IgD-negative memory B cell (primary cell): ENCODE measurements around the gene UGT1A10. TPM values are rescaled to one million over a fixed set of nuclear protein-coding genes. Genes with fewer than 3 reads are reported as not detected.

Experiments
- H3K27ac Mint-ChIP-seq, 3 donors: one replicate each; pipeline ENCODE4 v1.8.0; 2020 to 2022; ENCODE audit warnings: mild to moderate bottlenecking in 3 of 3, mixed read lengths in 3 of 3, moderate library complexity in 1 of 3
- H3K27me3 Mint-ChIP-seq: one replicate; pipeline ENCODE4 v1.8.0; 2021; ENCODE audit warnings: mixed read lengths
- H3K36me3 Mint-ChIP-seq: one replicate; pipeline ENCODE4 v1.8.0; 2020; ENCODE audit warnings: mild to moderate bottlenecking, mixed read lengths
- H3K4me1 Mint-ChIP-seq, 3 donors: one replicate each; pipeline ENCODE4 v1.8.0; 2020 to 2022; ENCODE audit warnings: mixed read lengths in 3 of 3, mild to moderate bottlenecking in 1 of 3
- H3K4me3 Mint-ChIP-seq, 4 donors: one replicate each; pipeline ENCODE4 v1.8.0; 2020 to 2022; ENCODE audit warnings: mild to moderate bottlenecking in 4 of 4, mixed read lengths in 4 of 4, moderate library complexity in 3 of 4
- H3K9me3 Mint-ChIP-seq, 3 donors: one replicate each; pipeline ENCODE4 v1.8.0; 2020 to 2021; ENCODE audit warnings: mixed read lengths in 3 of 3, mild to moderate bottlenecking in 1 of 3
- polyA plus RNA-seq: library from polyadenylated mRNA; unstranded; fragments of 300-500 nt; fragmentation: Illumina TruSeq; gene quantifications from one replicate; pipeline ENCODE4 v1.2.3, GENCODE V29; 2021

The UGT1A10 gene
- polyA plus RNA-seq, 1 donor from 2014 or later: not detected

DNA sequence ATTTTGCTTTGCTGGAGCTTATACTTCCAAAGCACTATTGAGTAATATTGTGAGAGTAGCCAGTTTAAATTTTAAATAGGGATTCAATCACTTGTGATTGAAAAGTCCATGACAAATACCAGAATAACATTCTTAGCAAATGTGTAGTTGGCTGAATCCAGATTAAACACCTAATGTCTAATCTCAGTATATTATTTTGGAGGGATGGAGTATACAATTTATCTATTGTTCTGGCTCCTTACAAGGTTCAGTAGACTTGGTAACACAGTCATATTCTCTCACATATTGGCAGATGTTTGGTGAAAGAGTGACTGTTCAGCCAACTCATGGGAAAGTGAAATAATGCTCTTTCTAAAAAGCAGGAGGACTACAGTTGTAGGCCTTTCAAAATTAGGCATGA lies 37.6 kb downstream of the UGT1A10 start:
- no peak overlapping the region for H3K27ac Mint-ChIP-seq
- peaks cover 16% of the 10 kb centered on the region for H3K27me3 Mint-ChIP-seq
- H3K4me1 Mint-ChIP-seq: peaks cover 0 to 7% (median 0%) of the 10 kb centered on the region in 3 donors
- H3K4me3 Mint-ChIP-seq: no peak overlapping the region
- H3K9me3 Mint-ChIP-seq: no peaks in the 10 kb centered on the region
- peaks cover 2% of the 10 kb centered on the region for H3K36me3 Mint-ChIP-seq

DNA sequence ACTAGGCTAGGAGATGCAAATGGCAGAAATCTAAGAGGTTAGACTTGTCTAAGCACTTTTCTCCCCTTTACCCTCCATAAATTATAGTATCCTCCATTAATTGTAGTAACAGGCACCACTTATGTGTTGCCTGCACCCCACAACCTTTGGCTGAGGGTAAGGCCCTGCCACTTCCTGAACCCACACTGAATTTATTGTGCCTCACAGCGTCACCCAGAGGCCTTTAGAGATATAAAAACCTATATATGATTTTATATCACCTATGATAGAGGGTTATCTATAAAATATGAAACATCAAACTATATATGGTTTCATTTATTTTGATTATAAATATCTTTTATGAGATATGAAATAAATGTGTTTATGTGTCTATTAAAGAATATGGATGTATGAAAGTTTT lies 38.1 kb downstream of the UGT1A10 start:
- peaks cover 2% of the 10 kb centered on the region for H3K36me3 Mint-ChIP-seq
- H3K9me3 Mint-ChIP-seq: no peaks in the 10 kb centered on the region
- H3K27ac Mint-ChIP-seq: no peak overlapping the region
- H3K4me3 Mint-ChIP-seq: no peak overlapping the region
- H3K4me1 Mint-ChIP-seq: peaks cover 0 to 7% (median 0%) of the 10 kb centered on the region in 3 donors
- peaks cover 18% of the 10 kb centered on the region for H3K27me3 Mint-ChIP-seq

DNA sequence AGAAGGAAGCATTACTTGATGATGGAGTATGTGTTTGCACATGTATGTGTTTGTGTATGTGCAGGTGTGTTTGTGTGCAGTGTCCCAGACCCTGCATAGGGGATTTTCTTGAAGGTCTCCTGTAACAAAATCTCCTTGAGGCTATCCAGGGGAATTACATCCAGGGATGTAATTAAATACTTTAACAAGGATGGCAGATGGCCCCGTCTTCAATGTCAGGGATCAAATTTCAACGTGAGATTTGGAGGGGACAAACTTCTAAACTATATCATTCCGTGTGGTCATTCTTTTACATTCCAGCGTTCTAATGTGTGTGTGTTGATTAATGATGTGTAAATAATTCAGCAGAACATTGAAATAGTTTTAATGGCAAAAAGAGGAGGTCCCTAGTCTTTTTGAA lies 38.7 kb downstream of the UGT1A10 start:
- H3K9me3 Mint-ChIP-seq: peaks cover 0 to 2% (median 0%) of the 10 kb centered on the region in 3 donors
- peaks cover 0 to 7% (median 0%) of the 10 kb centered on the region in 3 donors for H3K4me1 Mint-ChIP-seq

DNA sequence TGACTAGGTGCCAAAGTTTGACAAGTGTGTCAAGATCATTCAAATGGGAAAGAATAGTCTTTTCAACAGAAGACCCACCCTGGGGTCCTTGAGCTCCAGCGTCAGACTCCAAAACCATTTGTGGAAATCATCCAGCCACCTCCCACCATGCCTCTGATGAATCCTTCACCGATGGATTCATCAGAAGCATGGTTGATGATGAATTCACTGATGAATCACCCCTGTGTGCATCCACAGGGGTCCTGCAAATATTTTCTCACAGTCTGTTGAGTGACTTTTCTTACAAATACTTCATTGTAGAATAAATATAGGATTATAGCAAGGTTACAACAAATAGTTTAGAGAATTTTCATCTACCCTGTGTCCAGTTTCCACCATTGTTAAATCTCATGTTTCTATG lies 39.8 kb downstream of the UGT1A10 start:
- Mint-ChIP-seq H3K27ac (no peak overlapping the region), H3K9me3 (peaks cover 0 to 2% (median 0%) of the 10 kb centered on the region in 3 donors), H3K4me1 (peaks cover 0 to 7% (median 0%) of the 10 kb centered on the region in 3 donors), H3K27me3 (peaks cover 14% of the 10 kb centered on the region), H3K36me3 (peaks cover 7% of the 10 kb centered on the region), H3K4me3 (no peak overlapping the region)

More for the DNA sequence above, 38.7 kb downstream of the UGT1A10 start:
- peaks cover 20% of the 10 kb centered on the region for H3K27me3 Mint-ChIP-seq
- no peak overlapping the region for H3K27ac Mint-ChIP-seq
- H3K36me3 Mint-ChIP-seq: peaks cover 6% of the 10 kb centered on the region
- no peak overlapping the region for H3K4me3 Mint-ChIP-seq

DNA sequence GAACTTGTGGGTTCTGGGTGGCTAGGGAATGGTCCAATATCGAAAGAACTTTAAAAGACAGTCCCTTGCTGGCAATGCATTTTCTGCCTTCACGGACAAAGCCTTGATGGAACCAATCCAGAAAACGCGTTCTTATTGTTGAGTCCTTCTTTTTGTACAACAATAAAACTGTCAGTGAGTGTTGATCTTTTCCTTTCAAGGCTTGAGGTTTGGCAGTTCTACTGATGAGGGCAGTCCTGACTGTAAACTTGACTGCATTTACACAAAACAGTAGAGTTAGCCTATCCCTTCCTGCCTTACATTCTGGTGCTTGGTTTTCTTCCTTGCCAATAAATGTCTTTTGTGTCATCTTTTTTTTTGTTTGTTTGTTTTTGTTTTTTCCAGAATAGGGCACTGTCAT lies 42.9 kb downstream of the UGT1A10 start:
- Mint-ChIP-seq H3K27me3 (peaks cover 6% of the 10 kb centered on the region), H3K4me3 (no peak overlapping the region), H3K36me3 (peaks cover 7% of the 10 kb centered on the region), H3K27ac (no peak overlapping the region), H3K9me3 (peaks cover 0 to 2% (median 0%) of the 10 kb centered on the region in 3 donors), H3K4me1 (peaks cover 4 to 14% (median 9%) of the 10 kb centered on the region in 3 donors)

DNA sequence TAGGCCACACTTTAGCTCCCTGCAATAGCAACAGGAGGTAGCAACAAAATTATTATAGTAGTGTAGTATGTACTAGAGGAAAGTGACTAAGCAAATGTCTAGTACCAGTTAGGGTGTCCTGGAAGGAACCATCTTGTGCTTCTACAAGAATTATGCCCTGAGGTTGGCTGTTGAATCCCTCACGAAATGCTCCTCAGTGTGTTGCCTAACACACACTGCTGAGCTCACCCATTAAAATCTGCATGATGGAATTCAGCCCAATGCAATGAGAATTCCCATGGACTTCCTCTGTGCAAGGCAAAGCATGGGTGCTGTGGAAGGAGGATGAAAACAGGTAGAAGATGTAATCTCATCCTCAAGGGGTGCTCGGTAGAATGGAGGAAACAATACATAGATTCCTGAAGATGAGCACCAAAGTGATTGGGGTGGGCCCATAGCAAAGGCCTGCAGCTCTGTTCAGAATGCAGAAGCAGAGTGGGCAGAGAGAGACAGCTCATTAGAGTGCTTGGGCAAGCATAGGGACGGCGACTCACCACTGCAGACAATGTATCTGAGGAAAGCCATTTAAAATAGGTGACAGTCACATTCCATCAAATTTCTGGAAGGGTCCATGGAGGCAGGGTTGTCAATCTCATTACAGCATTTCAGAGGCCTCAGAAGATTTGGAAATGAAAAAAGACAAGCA lies 44.3 kb downstream of the UGT1A10 start:
- peaks cover 0 to 2% (median 0%) of the 10 kb centered on the region in 3 donors for H3K9me3 Mint-ChIP-seq
- no peak overlapping the region for H3K27ac Mint-ChIP-seq
- peaks cover 4 to 14% (median 9%) of the 10 kb centered on the region in 3 donors for H3K4me1 Mint-ChIP-seq
- peaks cover 6% of the 10 kb centered on the region for H3K27me3 Mint-ChIP-seq
- H3K36me3 Mint-ChIP-seq: peaks cover 7% of the 10 kb centered on the region
- no peak overlapping the region for H3K4me3 Mint-ChIP-seq

DNA sequence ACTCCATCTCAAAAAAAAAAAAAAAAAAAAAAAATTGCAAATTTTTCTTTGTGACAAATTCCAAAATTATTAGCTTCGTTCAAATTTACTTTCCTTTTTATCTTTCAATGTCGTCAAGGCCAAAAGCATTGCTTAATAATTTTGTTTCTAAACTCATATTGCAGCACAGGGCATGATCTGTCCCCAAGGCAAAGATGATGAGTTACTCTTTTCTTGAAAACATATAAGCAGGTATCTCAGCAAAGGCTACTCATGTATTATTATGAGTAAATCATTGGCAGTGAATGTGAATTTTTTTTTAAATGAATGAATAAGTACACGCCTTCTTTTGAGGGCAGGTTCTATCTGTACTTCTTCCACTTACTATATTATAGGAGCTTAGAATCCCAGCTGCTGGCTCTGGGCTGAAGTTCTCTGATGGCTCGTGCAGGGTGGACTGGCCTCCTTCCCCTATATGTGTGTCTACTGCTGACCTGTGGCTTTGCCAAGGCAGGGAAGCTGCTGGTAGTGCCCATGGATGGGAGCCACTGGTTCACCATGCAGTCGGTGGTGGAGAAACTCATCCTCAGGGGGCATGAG lies 45.4 kb downstream of the UGT1A10 start, which contains the start of gene UGT1A7:
Gene UGT1A7 (plus strand): TSS at position 381 of the 579 bp plus-strand sequence. CDS start 37 bp downstream, at position 418.
- Mint-ChIP-seq H3K4me1 (peaks cover 4 to 14% (median 9%) of the 10 kb centered on the region in 3 donors), H3K4me3 (no peak within 1 kb of the TSS), H3K27ac (no peak within 1 kb of the TSS), H3K9me3 (peaks cover 0 to 2% (median 0%) of the 10 kb centered on the region in 3 donors), H3K36me3 (peaks cover 5% of the 10 kb centered on the region), H3K27me3 (peaks cover 6% of the 10 kb centered on the region)

DNA sequence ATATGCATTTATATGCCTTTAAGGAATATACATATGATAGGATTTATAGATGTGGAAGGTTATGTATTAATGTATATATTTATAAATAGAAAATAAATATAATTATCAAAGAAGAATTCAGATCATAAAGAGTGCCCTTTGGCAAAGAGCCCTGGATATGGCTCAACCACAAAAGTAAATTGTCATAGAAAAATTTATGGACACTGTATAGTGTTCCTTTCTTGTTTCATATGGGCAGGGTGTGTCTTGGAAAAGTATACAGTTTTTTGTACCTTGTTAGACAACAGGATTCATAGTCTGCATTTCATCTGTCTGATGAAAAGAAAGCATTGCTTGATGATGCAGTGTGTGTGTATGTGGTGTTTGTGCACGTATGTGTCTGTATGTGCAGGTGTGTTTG lies 48.4 kb downstream of the UGT1A10 start:
- Mint-ChIP-seq H3K9me3 (peaks cover 0 to 2% (median 0%) of the 10 kb centered on the region in 3 donors), H3K4me3 (no peak overlapping the region), H3K27ac (no peak overlapping the region), H3K36me3 (peaks cover 4% of the 10 kb centered on the region), H3K27me3 (peaks cover 8% of the 10 kb centered on the region), H3K4me1 (peaks cover 4 to 14% (median 9%) of the 10 kb centered on the region in 3 donors)

DNA sequence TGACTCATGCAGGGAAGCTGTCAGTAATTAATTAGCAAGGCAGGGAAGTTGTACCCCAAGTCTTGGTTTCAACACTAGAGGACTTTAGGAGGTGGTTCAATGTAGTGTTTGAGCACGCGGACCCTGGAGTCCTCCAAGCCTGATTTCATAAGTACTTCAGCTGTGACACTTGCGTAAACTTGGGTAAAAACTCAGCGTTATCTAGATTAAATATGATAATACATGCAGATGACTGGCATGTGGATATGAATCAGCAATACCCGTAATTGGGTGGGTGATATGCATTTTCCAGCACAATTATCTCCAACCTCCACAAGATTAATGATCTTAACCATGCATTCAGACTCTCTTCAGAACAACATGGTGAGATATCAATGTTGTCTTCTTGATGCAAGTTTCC lies 50.7 kb downstream of the UGT1A10 start:
- Mint-ChIP-seq H3K4me1 (peaks cover 4 to 12% (median 9%) of the 10 kb centered on the region in 3 donors), H3K9me3 (no peaks in the 10 kb centered on the region), H3K27ac (no peak overlapping the region), H3K27me3 (peaks cover 7% of the 10 kb centered on the region), H3K4me3 (no peak overlapping the region), H3K36me3 (peaks cover 2% of the 10 kb centered on the region)

DNA sequence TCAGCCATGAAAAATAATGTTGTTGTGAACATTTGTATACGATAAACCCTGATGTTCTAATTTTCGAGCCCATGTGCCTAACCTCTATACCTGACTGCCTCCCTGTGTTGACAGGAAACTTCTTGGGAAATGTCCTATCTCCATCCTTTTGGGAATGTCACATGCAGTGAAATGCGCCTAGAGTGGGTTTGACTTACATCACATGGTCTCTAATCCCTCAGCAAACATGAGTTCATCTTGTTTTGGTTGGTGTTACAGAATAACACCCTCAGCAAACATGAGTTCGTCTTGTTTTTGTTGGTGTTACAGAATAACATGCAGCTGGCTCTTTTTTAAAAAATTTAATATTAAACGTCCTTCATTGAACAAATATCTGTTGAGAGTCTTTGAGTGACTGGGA lies 52.1 kb downstream of the UGT1A10 start:
- Mint-ChIP-seq H3K9me3 (no peaks in the 10 kb centered on the region), H3K4me3 (no peak overlapping the region), H3K27me3 (peaks cover 7% of the 10 kb centered on the region), H3K27ac (no peak overlapping the region), H3K4me1 (no peaks in the 10 kb centered on the region), H3K36me3 (peaks cover 2% of the 10 kb centered on the region)

DNA sequence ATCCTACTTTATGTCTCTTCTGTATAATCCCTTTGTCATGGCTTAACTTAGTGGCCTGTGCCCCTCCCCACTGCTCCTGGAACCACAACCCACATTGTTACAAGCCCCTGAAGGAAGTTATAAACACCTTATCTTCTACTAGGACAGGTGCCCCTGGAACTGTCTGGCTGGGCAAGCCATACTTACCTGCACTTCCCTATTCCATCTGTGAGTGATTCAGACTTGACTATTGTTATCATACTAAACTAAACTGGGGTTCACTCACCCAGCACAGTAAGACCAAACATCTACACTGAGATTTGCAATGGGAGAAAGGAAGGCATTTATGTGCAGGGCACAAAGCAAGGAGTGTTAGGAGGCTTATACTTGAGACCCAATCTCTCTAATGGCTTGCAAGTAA lies 52.8 kb downstream of the UGT1A10 start:
- Mint-ChIP-seq H3K4me3 (no peak overlapping the region), H3K9me3 (no peaks in the 10 kb centered on the region)

DNA sequence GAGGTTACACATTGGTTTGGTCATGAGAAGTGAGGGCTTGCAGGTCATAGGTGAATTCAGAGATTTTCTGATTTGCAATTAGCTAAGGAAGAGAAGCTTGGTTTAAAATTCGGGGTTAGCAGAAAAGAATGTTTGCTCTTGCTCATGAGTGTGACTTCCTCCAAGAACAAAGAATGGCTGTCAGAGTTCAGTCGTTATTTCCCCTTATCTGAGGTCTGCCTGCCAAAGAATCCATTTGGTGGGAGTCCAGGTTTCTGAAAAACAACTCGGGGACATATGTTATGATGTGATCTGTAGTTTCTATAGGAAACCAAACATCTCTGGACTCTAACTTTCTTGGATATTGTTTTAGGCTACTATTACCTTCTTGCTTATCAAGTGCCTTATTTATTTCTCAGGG lies 53.3 kb downstream of the UGT1A10 start:
- peaks cover 2% of the 10 kb centered on the region for H3K36me3 Mint-ChIP-seq
- no peak overlapping the region for H3K4me3 Mint-ChIP-seq
- H3K27ac Mint-ChIP-seq: no peak overlapping the region
- H3K4me1 Mint-ChIP-seq: no peaks in the 10 kb centered on the region
- H3K27me3 Mint-ChIP-seq: peaks cover 7% of the 10 kb centered on the region
- no peaks in the 10 kb centered on the region for H3K9me3 Mint-ChIP-seq

More for the DNA sequence above, 52.8 kb downstream of the UGT1A10 start:
- peaks cover 7% of the 10 kb centered on the region for H3K27me3 Mint-ChIP-seq
- H3K4me1 Mint-ChIP-seq: no peaks in the 10 kb centered on the region
- no peak overlapping the region for H3K27ac Mint-ChIP-seq
- peaks cover 2% of the 10 kb centered on the region for H3K36me3 Mint-ChIP-seq

DNA sequence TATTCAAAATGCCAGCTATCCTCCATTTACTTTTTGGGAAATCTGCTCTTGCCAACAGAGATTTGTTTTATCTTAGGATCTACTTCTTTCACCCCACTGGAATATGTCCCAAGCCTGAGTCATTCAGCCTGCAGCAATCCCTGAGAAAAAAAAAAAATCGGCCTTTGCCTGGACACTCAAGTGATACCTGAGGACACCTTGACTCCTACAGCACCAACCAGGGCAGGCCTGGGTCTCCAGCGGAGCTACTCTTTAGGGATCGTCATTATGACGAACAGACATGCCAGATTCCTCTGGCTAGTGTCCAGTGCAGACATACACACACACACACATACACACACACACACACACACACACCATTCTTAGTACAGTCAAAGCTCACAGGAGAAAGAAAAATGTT lies 54.2 kb downstream of the UGT1A10 start:
- H3K27ac Mint-ChIP-seq: no peak overlapping the region
- no peaks in the 10 kb centered on the region for H3K4me1 Mint-ChIP-seq
- peaks cover 7% of the 10 kb centered on the region for H3K27me3 Mint-ChIP-seq
- peaks cover 2% of the 10 kb centered on the region for H3K36me3 Mint-ChIP-seq
- no peak overlapping the region for H3K4me3 Mint-ChIP-seq
- H3K9me3 Mint-ChIP-seq: peaks cover 0 to under 1% (median 0%) of the 10 kb centered on the region in 3 donors

DNA sequence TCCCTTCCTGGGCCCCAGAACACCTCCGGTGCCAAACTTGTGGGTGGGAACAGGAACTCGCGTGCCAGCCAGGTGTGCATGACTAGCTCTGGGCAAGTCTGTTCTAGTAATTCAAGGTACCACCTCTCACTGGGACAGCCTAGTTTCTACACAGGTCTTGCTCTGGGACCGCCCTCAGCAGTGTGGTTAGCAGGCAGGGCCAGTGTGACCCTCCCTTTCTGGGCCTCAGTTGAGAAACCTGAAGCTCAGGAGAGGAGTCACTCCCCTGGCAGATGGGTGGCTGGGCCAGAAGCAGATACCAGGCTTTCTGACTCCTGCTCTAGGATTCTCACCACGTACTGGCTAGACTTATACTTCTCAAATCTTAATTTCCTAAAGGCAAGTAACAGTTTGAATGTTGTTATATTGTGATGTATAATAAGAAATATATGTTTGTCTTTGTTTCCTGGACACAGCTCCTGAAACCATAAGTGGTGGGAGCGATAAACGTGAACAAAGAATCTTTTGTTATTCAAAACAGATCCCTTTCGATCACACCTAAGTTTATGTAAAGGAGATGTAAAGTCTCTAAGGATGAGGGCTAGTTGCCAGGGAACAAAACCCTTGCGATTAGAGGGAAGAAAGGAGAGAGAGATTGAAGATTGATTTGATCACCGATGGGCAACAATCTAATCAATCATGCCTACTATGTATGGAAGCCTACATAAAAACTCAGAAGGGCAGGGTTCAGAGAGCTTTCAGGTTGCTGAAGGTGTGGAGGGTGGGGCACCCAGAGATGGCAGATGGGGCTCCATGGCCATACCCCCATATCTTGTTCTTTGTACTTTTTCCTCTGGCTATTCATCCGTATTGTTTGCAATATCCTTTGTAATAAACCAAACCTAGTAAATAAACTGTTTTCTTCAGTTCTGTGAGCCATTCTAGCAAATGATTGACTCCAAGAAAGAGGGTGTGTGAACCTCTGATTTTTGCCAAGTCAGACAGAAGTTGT lies 55.5 kb downstream of the UGT1A10 start:
- Mint-ChIP-seq H3K9me3 (peaks cover 0 to 2% (median 0%) of the 10 kb centered on the region in 3 donors), H3K27ac (no peak overlapping the region), H3K4me3 (no peak overlapping the region), H3K36me3 (peaks cover 2% of the 10 kb centered on the region), H3K4me1 (no peaks in the 10 kb centered on the region), H3K27me3 (peaks cover 7% of the 10 kb centered on the region)

DNA sequence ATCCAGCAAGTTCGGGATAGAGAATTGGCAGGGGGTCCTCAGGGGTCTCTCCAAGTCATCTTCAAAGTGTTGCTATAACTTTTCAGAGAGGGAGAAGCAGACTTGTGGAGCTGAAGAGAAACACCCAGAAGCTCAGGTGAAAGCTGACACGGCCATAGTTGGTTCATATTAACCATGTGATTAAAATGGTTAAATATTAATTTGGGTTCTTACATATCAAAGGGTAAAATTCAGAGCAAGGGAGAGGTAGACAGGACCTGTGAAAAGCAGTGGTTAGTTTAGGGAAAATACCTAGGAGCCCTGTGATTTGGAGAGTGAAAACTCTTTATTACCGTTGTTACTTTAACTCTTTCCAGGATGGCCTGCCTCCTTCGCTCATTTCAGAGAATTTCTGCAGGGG lies 56.4 kb downstream of the UGT1A10 start, which contains the start of gene UGT1A6:
Gene UGT1A6 (plus strand): TSS at position 243 of the 400 bp plus-strand sequence. CDS start 115 bp downstream, at position 358.
- H3K36me3 Mint-ChIP-seq: peaks cover 2% of the 10 kb centered on the region
- H3K27me3 Mint-ChIP-seq: peaks cover 3% of the 10 kb centered on the region
- no peak within 1 kb of the TSS for H3K27ac Mint-ChIP-seq
- H3K4me1 Mint-ChIP-seq: no peaks in the 10 kb centered on the region
- peaks cover 0 to 2% (median 0%) of the 10 kb centered on the region in 3 donors for H3K9me3 Mint-ChIP-seq
- no peak within 1 kb of the TSS for H3K4me3 Mint-ChIP-seq
